Neural cell (in vitro differentiated cells): ENCODE data around the gene PEX12.
"Not testable (repeated sequence)": the region's sequence is repeated elsewhere in the genome, so short reads cannot be mapped to it uniquely, and the experiment has no call there.

Experiments
- EP300 ChIP-seq: fragments of 450-650 bp; conservative IDR thresholded peaks from 2 replicates; pipeline ENCODE4 v1.6.1; 2014; ENCODE audit warnings: antibody characterized with exemption, mild to moderate bottlenecking, moderate library complexity; ENCODE audit not compliant: poor library complexity, severe bottlenecking
- EZH2 ChIP-seq: fragments of 200-600, 300-800 bp; shearing (Covaris generic), sonication (generic); IDR thresholded peaks from 2 replicates; pipeline ENCODE4 v1.6.1; 2014; ENCODE audit warnings: antibody characterized with exemption, low read length, borderline replicate concordance, mild to moderate bottlenecking; ENCODE audit not compliant: insufficient read depth, poor library complexity, severe bottlenecking
- MXI1 ChIP-seq: fragments of 450-650 bp; conservative IDR thresholded peaks from 2 replicates; pipeline ENCODE4 v1.6.1; 2014; ENCODE audit warnings: antibody characterized with exemption, mild to moderate bottlenecking; ENCODE audit not compliant: poor library complexity, severe bottlenecking
- POLR2AphosphoS5 ChIP-seq: IDR thresholded peaks from 2 replicates; pipeline ENCODE4 v1.6.1; 2012
- RAD21 ChIP-seq: fragments of 450-650 bp; conservative IDR thresholded peaks from 2 replicates; pipeline ENCODE4 v1.6.1; 2014; ENCODE audit warnings: antibody characterized with exemption, mild to moderate bottlenecking, moderate library complexity
- SMC3 ChIP-seq: fragments of 450-650 bp; conservative IDR thresholded peaks from 2 replicates; pipeline ENCODE4 v1.6.1; 2014; ENCODE audit warnings: antibody characterized with exemption, mild to moderate bottlenecking, moderate library complexity; ENCODE audit not compliant: poor library complexity
- TAF1 ChIP-seq: IDR thresholded peaks from 2 replicates; pipeline ENCODE4 v1.6.1; 2012; ENCODE audit warnings: low read depth
- TF ChIP-seq, protein P1 (sequence below): fragments of 450-650 bp; IDR thresholded peaks from 2 replicates; pipeline ENCODE4 v1.5.1; 2014; ENCODE audit warnings: antibody characterized with exemption, mild to moderate bottlenecking, moderate library complexity; ENCODE audit not compliant: poor library complexity, severe bottlenecking
- TF ChIP-seq, protein P2 (sequence below): IDR thresholded peaks from 2 replicates; pipeline ENCODE4 v1.6.1; 2012; ENCODE audit warnings: borderline replicate concordance

DNA sequence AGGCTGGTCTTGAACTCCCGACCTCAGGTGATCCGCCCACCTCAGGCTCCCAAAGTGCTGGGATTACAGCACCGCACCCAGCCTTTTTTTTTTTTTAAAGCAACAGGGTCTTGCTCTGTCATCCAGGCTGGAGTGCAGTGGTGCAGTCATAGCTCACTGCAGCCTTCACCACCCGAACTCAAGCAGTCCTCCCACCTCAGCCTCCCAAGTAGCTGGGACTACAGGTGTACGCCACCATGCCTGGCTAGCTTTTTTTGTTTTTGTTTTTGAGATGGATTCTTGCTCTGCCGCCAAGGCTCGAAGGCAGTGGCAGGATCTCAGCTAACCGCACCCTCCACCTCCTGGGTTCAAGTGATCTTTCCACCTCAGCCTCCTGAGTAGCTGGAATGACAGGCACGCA, 43.0 kb downstream of the PEX12 start:
- TF ChIP-seq POLR2AphosphoS5, TAF1, EZH2, EP300, MXI1, SMC3, RAD21: not testable (repeated sequence)
- TF ChIP-seq, protein P1, sequence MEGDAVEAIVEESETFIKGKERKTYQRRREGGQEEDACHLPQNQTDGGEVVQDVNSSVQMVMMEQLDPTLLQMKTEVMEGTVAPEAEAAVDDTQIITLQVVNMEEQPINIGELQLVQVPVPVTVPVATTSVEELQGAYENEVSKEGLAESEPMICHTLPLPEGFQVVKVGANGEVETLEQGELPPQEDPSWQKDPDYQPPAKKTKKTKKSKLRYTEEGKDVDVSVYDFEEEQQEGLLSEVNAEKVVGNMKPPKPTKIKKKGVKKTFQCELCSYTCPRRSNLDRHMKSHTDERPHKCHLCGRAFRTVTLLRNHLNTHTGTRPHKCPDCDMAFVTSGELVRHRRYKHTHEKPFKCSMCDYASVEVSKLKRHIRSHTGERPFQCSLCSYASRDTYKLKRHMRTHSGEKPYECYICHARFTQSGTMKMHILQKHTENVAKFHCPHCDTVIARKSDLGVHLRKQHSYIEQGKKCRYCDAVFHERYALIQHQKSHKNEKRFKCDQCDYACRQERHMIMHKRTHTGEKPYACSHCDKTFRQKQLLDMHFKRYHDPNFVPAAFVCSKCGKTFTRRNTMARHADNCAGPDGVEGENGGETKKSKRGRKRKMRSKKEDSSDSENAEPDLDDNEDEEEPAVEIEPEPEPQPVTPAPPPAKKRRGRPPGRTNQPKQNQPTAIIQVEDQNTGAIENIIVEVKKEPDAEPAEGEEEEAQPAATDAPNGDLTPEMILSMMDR, result not testable (repeated sequence)
- TF ChIP-seq, protein P2, sequence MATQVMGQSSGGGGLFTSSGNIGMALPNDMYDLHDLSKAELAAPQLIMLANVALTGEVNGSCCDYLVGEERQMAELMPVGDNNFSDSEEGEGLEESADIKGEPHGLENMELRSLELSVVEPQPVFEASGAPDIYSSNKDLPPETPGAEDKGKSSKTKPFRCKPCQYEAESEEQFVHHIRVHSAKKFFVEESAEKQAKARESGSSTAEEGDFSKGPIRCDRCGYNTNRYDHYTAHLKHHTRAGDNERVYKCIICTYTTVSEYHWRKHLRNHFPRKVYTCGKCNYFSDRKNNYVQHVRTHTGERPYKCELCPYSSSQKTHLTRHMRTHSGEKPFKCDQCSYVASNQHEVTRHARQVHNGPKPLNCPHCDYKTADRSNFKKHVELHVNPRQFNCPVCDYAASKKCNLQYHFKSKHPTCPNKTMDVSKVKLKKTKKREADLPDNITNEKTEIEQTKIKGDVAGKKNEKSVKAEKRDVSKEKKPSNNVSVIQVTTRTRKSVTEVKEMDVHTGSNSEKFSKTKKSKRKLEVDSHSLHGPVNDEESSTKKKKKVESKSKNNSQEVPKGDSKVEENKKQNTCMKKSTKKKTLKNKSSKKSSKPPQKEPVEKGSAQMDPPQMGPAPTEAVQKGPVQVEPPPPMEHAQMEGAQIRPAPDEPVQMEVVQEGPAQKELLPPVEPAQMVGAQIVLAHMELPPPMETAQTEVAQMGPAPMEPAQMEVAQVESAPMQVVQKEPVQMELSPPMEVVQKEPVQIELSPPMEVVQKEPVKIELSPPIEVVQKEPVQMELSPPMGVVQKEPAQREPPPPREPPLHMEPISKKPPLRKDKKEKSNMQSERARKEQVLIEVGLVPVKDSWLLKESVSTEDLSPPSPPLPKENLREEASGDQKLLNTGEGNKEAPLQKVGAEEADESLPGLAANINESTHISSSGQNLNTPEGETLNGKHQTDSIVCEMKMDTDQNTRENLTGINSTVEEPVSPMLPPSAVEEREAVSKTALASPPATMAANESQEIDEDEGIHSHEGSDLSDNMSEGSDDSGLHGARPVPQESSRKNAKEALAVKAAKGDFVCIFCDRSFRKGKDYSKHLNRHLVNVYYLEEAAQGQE, result not testable (repeated sequence)
